GM12878 (cell line): ENCODE data around the gene FRS3. TPM values are rescaled to one million over a fixed set of nuclear protein-coding genes. Genes with fewer than 3 reads are reported as not detected.
A peak's percentile ranks its signal among the peaks of the same experiment; 100 is the strongest.

Experiments used
- ATAC-seq: fragments of 200-7000 bp; cut with Tn5 transposase; 3 replicates; pipeline ENCODE4 v1.9.1; 2020; ENCODE audit warnings: mild to moderate bottlenecking, moderate library complexity
- BruUV-seq: library from RNA; stranded (reverse); fragments of 400-500 nt; replicated peaks from 2 replicates; lab custom pipeline; 2021; lab: Mats Ljungman, UMichigan
- CTCF ChIA-PET: fragments of 300-600 bp; sonication (Branson Sonifier 250); formaldehyde crosslinking; extraction: SDS; loops from one replicate; lab custom pipeline; 2021; ENCODE audit warnings: inconsistent platforms; lab: Yijun Ruan, JAX
- POLR2A ChIA-PET: fragments of 350-600 bp; formaldehyde crosslinking; extraction: SDS; loops from one replicate; lab custom pipeline; 2021; ENCODE audit warnings: inconsistent platforms; lab: Charles Lee
- RAD21 ChIA-PET: fragments of 300-600 bp; sonication (Branson Sonifier 250); formaldehyde crosslinking; loops from one replicate; lab custom pipeline; 2023; ENCODE audit warnings: antibody characterized with exemption; ENCODE audit not compliant: unreplicated experiment; lab: Charles Lee
- SMC1A ChIA-PET: fragments of 300-600 bp; sonication (Branson Sonifier 250); formaldehyde crosslinking; loops from one replicate; lab custom pipeline; 2023; ENCODE audit not compliant: unreplicated experiment, uncharacterized antibody; lab: Charles Lee
- DNase-seq: peaks from one replicate; pipeline ENCODE4 v3.0.0-alpha.2; 2011; ENCODE audit warnings: low read depth, low spot score
- FAIRE-seq: peaks from 3 replicates; lab custom pipeline; 2011; peaks lifted over from hg19 to GRCh38; lab: Jason Lieb, UNC
- H2AFZ ChIP-seq: 2 replicates; pipeline ENCODE4 v1.6.0; 2011; ENCODE audit warnings: low read depth, low read length, control low read depth; ENCODE audit not compliant: control insufficient read depth
- H3K27ac ChIP-seq: 2 replicates; pipeline ENCODE4 v1.5.1; 2011; ENCODE audit warnings: control low read depth; ENCODE audit not compliant: control insufficient read depth, insufficient read depth
- H3K27me3 ChIP-seq, 2 experiments: replicated peaks in 1 of 2; 2 replicates each; pipeline versions ENCODE4 v1.6.0 to v1.6.1; 2011; ENCODE audit warnings: low read length in 1 of 2; ENCODE audit not compliant: control insufficient read depth in 2 of 2, insufficient read depth in 2 of 2
- H3K36me3 ChIP-seq, 2 experiments: 2 replicates each; pipeline ENCODE4 v1.5.1; 2011; ENCODE audit warnings: low read length in 1 of 2; ENCODE audit not compliant: control insufficient read depth in 2 of 2, insufficient read depth in 2 of 2
- H3K4me1 ChIP-seq: 2 replicates; pipeline ENCODE4 v1.6.1; 2011; ENCODE audit warnings: mild to moderate bottlenecking, low read length, moderate library complexity, mixed read lengths; ENCODE audit not compliant: control insufficient read depth, insufficient read depth
- H3K4me2 ChIP-seq: 2 replicates; pipeline ENCODE4 v1.6.0; 2011; ENCODE audit warnings: control low read depth; ENCODE audit not compliant: control insufficient read depth, insufficient read depth
- H3K4me3 ChIP-seq: fragments of 200-600 bp; sonication (generic); 2 replicates; pipeline ENCODE4 v1.5.1; 2016
- H3K79me2 ChIP-seq: 2 replicates; pipeline ENCODE4 v1.6.0; 2011; ENCODE audit warnings: low read length; ENCODE audit not compliant: control insufficient read depth, insufficient read depth
- H3K9ac ChIP-seq: 2 replicates; pipeline ENCODE4 v1.8.0; 2011; ENCODE audit warnings: low read length, control low read depth, mixed read lengths; ENCODE audit not compliant: control insufficient read depth, insufficient read depth
- H3K9me3 ChIP-seq: replicated peaks from 3 replicates; pipeline ENCODE4 v1.5.1; 2011; ENCODE audit warnings: mild to moderate bottlenecking, low read length; ENCODE audit not compliant: control insufficient read depth, insufficient read depth
- H4K20me1 ChIP-seq: 2 replicates; pipeline ENCODE4 v1.6.0; 2011; ENCODE audit not compliant: control insufficient read depth, insufficient read depth
- EP300 ChIP-seq, 2 experiments: fragments of 150-350 bp in 1 of 2; IDR thresholded peaks; 2 replicates each; pipeline ENCODE4 v1.6.1; 2011 to 2012; ENCODE audit warnings: low read depth in 2 of 2, low read length in 2 of 2, borderline replicate concordance in 1 of 2, improper control_type of control experiment in 1 of 2, inconsistent platforms in 1 of 2; ENCODE audit not compliant: control insufficient read depth in 1 of 2
- MAX ChIP-seq: IDR thresholded peaks from 2 replicates; pipeline ENCODE4 v1.6.1; 2012; ENCODE audit warnings: low read depth, low read length, improper control_type of control experiment
- MEF2A ChIP-seq: IDR thresholded peaks from 2 replicates; pipeline ENCODE4 v1.6.1; 2011; ENCODE audit warnings: low read depth, mild to moderate bottlenecking, low read length, moderate library complexity; ENCODE audit not compliant: insufficient read depth
- MXI1 ChIP-seq: fragments of 150-350 bp; IDR thresholded peaks from 2 replicates; pipeline ENCODE4 v1.6.1; 2011; ENCODE audit warnings: low read depth, mild to moderate bottlenecking, inconsistent platforms, low read length, improper control_type of control experiment
- MYB ChIP-seq: fragments of 150-350 bp; IDR thresholded peaks from 2 replicates; pipeline ENCODE4 v1.6.1; 2014; ENCODE audit warnings: mild to moderate bottlenecking, low read depth, low read length, borderline replicate concordance
- NFXL1 ChIP-seq: fragments of 450-650 bp; IDR thresholded peaks from 2 replicates; pipeline ENCODE4 v1.6.1; 2017; ENCODE audit warnings: antibody characterized with exemption, mild to moderate bottlenecking, borderline replicate concordance
- NFYA ChIP-seq: IDR thresholded peaks from 2 replicates; pipeline ENCODE4 v1.6.1; 2011; ENCODE audit warnings: low read depth, mild to moderate bottlenecking, low read length, improper control_type of control experiment, borderline replicate concordance
- RCOR1 ChIP-seq: conservative IDR thresholded peaks from 2 replicates; pipeline ENCODE4 v1.6.1; 2012; ENCODE audit warnings: low read depth, low read length, improper control_type of control experiment
- RELB ChIP-seq: fragments of 450-650 bp; IDR thresholded peaks from 2 replicates; pipeline ENCODE4 v1.6.1; 2017; ENCODE audit warnings: low read depth, mild to moderate bottlenecking, moderate library complexity
- SMARCA5 ChIP-seq: fragments of 450-650 bp; IDR thresholded peaks from 2 replicates; pipeline ENCODE4 v1.6.1; 2017; ENCODE audit warnings: mild to moderate bottlenecking
- SREBF1 ChIP-seq: IDR thresholded peaks from 2 replicates; pipeline ENCODE4 v1.6.1; 2012; ENCODE audit warnings: mild to moderate bottlenecking, low read length
- SREBF2 ChIP-seq: IDR thresholded peaks from 2 replicates; pipeline ENCODE4 v1.6.1; 2012; ENCODE audit warnings: mild to moderate bottlenecking, low read length
- STAT3 ChIP-seq: IDR thresholded peaks from 2 replicates; pipeline ENCODE4 v1.6.1; 2011; ENCODE audit warnings: low read depth, low read length, improper control_type of control experiment
- TBL1XR1 ChIP-seq: IDR thresholded peaks from 2 replicates; pipeline ENCODE4 v1.6.1; 2012; ENCODE audit warnings: low read depth, low read length, improper control_type of control experiment
- ZNF217 ChIP-seq: fragments of 450-650 bp; IDR thresholded peaks from 2 replicates; pipeline ENCODE4 v1.6.1; 2017; ENCODE audit warnings: antibody characterized with exemption, mild to moderate bottlenecking
- ZZZ3 ChIP-seq: IDR thresholded peaks from 2 replicates; pipeline ENCODE4 v1.6.1; 2011; ENCODE audit warnings: low read depth; ENCODE audit not compliant: control insufficient read depth, insufficient read length
- in situ Hi-C: fragments of 300-500 bp; cut with MboI; formaldehyde crosslinking; loops from 9 replicates; pipeline ENCODE4 v1.14.3; 2018; ENCODE audit warnings: mixed read lengths
- intact Hi-C: fragments of 100-400 bp; cut with micrococcal nuclease; formaldehyde crosslinking; loops from one replicate; pipeline ENCODE4 v1.14.2; 2022; ENCODE audit not compliant: unreplicated experiment
- polyA plus RNA-seq, 11 experiments: library from polyadenylated mRNA; depleted of rRNA in 4 of 11; unstranded in 6 of 11; stranded (reverse) in 5 of 11; fragments of >200 nt; fragmentation: Nextera tagmentation in 4 of 11; fragmentation: Illumina TruSeq in 1 of 11; extraction: Ambion mirVana in 4 of 11; extraction: Trizol in 1 of 11; gene quantifications; 1 replicate in 1 of 11; 2 replicates in 10 of 11; pipeline versions ENCODE4 v1.2.1 to v1.2.3, GENCODE V29; 2011 to 2016; ENCODE audit warnings: inconsistent platforms in 2 of 11, missing spikeins in 2 of 11, low read depth in 1 of 11
- total RNA-seq, 4 experiments: library from RNA; depleted of rRNA in 3 of 4; stranded (reverse); fragments of >200 nt in 3 of 4; fragmentation: Illumina TruSeq in 1 of 4; extraction: Trizol in 1 of 4; gene quantifications; 2 replicates each; pipeline versions ENCODE4 v1.2.1 to v1.2.3, GENCODE V29; 2013 to 2021
- TF ChIP-seq, protein P1 (sequence below): IDR thresholded peaks from 2 replicates; pipeline ENCODE4 v1.6.1; 2012; ENCODE audit warnings: low read length, inconsistent platforms

FRS3 gene
- total and polyA plus RNA-seq, 10 of the 15 experiments (the other 5 are each of a cell fraction or from before 2014, with no cell fraction given): 0.05 to 3.4 (median 1.5) TPM

DNA sequence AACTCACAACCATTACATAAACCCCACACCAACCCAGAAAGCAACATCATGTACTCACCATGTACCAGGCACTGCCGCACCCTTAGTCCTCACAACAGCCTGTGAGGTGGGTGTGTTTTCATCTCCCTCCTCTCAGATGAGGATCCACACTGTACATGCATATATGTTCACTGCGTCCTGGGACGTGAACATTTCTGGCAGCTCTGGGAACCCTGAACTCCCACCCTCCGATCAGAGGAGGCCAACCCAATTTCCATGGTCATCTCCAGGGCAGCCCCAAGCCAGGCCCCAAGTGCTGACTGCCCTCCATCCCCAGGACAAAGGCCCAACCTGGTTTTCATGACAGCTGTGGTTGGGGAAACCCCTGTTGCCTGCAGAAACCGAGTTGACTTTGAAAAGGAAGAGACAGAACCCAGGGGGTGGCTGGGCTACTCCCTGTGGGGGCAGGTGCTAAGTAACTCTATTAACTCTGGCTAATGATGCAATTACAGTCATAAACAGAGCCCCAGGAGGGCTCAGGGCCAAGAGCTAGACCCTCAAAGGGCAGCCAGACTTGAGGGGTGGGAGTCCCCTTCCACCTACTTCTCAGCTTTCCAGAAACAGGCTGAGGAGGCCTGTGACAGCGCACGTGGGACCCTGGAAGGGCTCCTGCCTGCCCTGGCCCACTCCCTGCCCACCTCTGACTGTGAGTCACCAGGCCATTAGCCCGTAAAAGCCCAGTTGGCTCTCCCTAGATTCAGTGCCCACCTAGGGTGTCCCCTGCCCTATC is 46.9 kb downstream of the FRS3 start (continued):
- peak; percentile 93 for TF ChIP-seq RELB
- no peak for TF ChIP-seq SREBF2
- no peak for TF ChIP-seq MYB
- TF ChIP-seq ZZZ3: no peak
- peak; percentile 73 for TF ChIP-seq MEF2A
- TF ChIP-seq NFYA: no peak

DNA sequence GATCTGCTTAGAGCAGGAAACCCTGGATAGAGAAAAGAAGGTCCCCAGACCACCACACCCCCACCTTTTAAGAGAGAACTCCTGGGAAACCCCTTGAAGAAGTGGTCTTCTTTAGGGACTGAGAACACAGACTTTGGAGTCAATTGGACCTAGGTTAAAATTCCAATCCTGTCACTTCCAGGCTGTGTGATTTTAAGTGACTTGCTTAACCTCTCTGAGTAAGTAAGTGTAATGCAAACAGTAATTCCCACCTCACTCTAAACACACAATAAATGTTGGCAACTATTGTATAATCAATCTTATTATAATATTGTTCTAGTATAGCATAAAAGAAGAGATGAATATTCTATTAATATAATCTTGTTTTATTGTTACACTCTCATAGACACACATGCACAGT is 47.6 kb downstream of the FRS3 start:
- Histone ChIP-seq H3K79me2 (peaks cover 75% of the 10 kb centered on the region), H3K4me2 (peak overlapping the region; percentile 99), H4K20me1 (no peaks in the 10 kb centered on the region), H3K36me3 (peaks cover 2 to 5% of the 10 kb centered on the region in 2 experiments; a peak in 1 of 4 replicates), H2AFZ (no peak overlapping the region), H3K9ac (peak overlapping the region; percentile 93), H3K4me1 (peaks cover 29% of the 10 kb centered on the region), H3K27me3 (no peaks in the 10 kb centered on the region; a peak in 1 of 4 replicates), H3K27ac (peak overlapping the region; percentile 98), H3K9me3 (no peaks in the 10 kb centered on the region), H3K4me3 (peak overlapping the region; percentile 92)
- TF ChIP-seq RCOR1: 0 out of 2 replicates have a peak, but pooled peaks have one; percentile 70
- peak; percentile 71 for TF ChIP-seq SMARCA5
- TF ChIP-seq EP300 (IDR thresholded peaks at IDR 0.05; ENCODE audit: borderline replicate concordance in 1 of 2, control insufficient read depth in 1 of 2, low read depth in 2 of 2, low read length in 2 of 2): no peak
- TF ChIP-seq, protein P1, sequence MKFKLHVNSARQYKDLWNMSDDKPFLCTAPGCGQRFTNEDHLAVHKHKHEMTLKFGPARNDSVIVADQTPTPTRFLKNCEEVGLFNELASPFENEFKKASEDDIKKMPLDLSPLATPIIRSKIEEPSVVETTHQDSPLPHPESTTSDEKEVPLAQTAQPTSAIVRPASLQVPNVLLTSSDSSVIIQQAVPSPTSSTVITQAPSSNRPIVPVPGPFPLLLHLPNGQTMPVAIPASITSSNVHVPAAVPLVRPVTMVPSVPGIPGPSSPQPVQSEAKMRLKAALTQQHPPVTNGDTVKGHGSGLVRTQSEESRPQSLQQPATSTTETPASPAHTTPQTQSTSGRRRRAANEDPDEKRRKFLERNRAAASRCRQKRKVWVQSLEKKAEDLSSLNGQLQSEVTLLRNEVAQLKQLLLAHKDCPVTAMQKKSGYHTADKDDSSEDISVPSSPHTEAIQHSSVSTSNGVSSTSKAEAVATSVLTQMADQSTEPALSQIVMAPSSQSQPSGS: no peak
- no peak for TF ChIP-seq MXI1
- no peak for TF ChIP-seq TBL1XR1
- TF ChIP-seq NFXL1: peak; percentile 57; the same call in 1 of the 2 replicates
- no peak for TF ChIP-seq STAT3
- no peak for TF ChIP-seq MAX
- TF ChIP-seq ZNF217: peak; percentile 67; the same call in 1 of the 2 replicates
- TF ChIP-seq SREBF1: no peak
- FAIRE-seq (no peak), DNase-seq (no peak), ATAC-seq (no peak)
- intact Hi-C loops (loop anchor here (5.0 to 10.0 kb wide), 3 partner anchors 35 to 657 kb away; partner anchors contain the start of genes FOXP4, NFYA and OARD1), in situ Hi-C loops (no loop called here)
- BruUV-seq: no TSS peak
- RAD21 ChIA-PET: interaction anchor here (1.5 to 8.5 kb wide), 3 partner anchors 14 to 53 kb away, joined by 3 to 300 read pairs (median 180); no protein-coding TSS in a partner anchor
- CTCF ChIA-PET: interaction anchor here (2.0 to 6.2 kb wide), 7 partner anchors 10 to 130 kb away, joined by 6 to 84 read pairs (median 21); no protein-coding TSS in a partner anchor
- SMC1A ChIA-PET: interaction anchor here (3.6 to 8.5 kb wide), 4 partner anchors 11 to 25 kb away, joined by 22 to 168 read pairs (median 94); no protein-coding TSS in a partner anchor
- POLR2A ChIA-PET: interaction anchor here (0.7 to 9.6 kb wide), 5 partner anchors 13 to 398 kb away, joined by 3 to 293 read pairs (median 13); no protein-coding TSS in a partner anchor
